Glomerular visceral epithelial cell (primary cell): ENCODE measurements around the gene GAL3ST2.
"Not testable (repeated sequence)": the region's sequence is repeated elsewhere in the genome, so short reads cannot be mapped to it uniquely, and the experiment has no call there.

Source experiments
- DNase-seq: peaks from one replicate; pipeline ENCODE4 v3.0.0-alpha.2; 2016; ENCODE audit errors: extremely low spot score

The GAL3ST2 gene

GRCh38 chr2:241768850-241769249 lies 7.8 kb upstream of the GAL3ST2 start:
- DNase-seq: no peak

GRCh38 chr2:241769819-241770184 lies 6.8 kb upstream of the GAL3ST2 start:
- no peak for DNase-seq

- DNase-seq: no peak
These were observed 6.3 kb upstream of the GAL3ST2 start for GRCh38 chr2:241770185-241770935.

- DNase-seq: no peak
These were observed 5.7 kb upstream of the GAL3ST2 start for GRCh38 chr2:241770936-241771285.

GRCh38 chr2:241771286-241772062 lies 5.1 kb upstream of the GAL3ST2 start:
- no peak for DNase-seq

- DNase-seq: no peak
These were observed 4.5 kb upstream of the GAL3ST2 start for GRCh38 chr2:241772063-241772499.

GRCh38 chr2:241773511-241774418 lies 2.9 kb upstream of the GAL3ST2 start:
- DNase-seq: no peak

GRCh38 chr2:241774419-241775222 lies 2.0 kb upstream of the GAL3ST2 start:
- DNase-seq: peak; percentile 40

- DNase-seq: no peak
These were observed 1.1 kb upstream of the GAL3ST2 start for GRCh38 chr2:241775223-241776177.

GRCh38 chr2:241777170-241777685 lies 606 bp downstream of the GAL3ST2 start:
- DNase-seq: no peak

GRCh38 chr2:241777686-241778627 lies 1.3 kb downstream of the GAL3ST2 start:
- DNase-seq: no peak

GRCh38 chr2:241780939-241781569 lies 4.4 kb downstream of the GAL3ST2 start:
- no peak for DNase-seq

- not testable (repeated sequence) for DNase-seq
These were observed 5.4 kb downstream of the GAL3ST2 start for GRCh38 chr2:241782053-241782452.

GRCh38 chr2:241788135-241788534 lies 11.5 kb downstream of the GAL3ST2 start:
- DNase-seq: no peak

GRCh38 chr2:241788572-241788971 lies 11.9 kb downstream of the GAL3ST2 start:
- peak; percentile 25 for DNase-seq

GRCh38 chr2:241791385-241791784 lies 14.8 kb downstream of the GAL3ST2 start:
- DNase-seq: peak; percentile 45

GRCh38 chr2:241793385-241793784 lies 16.8 kb downstream of the GAL3ST2 start:
- DNase-seq: no peak

- no peak for DNase-seq
These were observed 17.7 kb downstream of the GAL3ST2 start for GRCh38 chr2:241794250-241794823.
